Limb (tissue), 2 donors: ENCODE data around the gene DIS3L.
"Not testable (repeated sequence)": the region's sequence is repeated elsewhere in the genome, so short reads cannot be mapped to it uniquely, and the experiment has no call there.

Experiments
- DNase-seq, 2 donors: peaks; one replicate each; pipeline ENCODE4 v3.0.0-alpha.2; 2016; ENCODE audit errors: extremely low spot score in 2 of 2

DIS3L gene

DNA sequence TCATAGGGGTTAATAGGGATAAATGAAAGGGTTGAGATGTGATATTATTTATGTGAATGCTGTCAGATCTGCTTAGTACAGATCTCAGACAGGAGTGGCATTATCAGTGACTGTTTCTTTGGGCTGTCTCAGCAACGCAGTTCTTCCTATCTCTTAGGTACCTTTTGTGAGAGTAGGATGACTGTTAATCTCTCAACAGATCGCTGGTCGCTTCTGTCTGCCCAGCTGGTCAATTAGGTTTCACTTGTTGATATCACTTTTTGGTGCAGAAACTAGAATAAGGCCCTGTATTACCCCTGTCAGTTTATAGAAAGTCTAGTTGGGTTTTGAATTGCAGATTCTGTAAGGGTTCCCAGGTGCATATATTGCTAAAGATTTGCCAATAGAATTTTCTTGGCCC, 16.5 kb downstream of the DIS3L start:
- DNase-seq: no peak

DNA sequence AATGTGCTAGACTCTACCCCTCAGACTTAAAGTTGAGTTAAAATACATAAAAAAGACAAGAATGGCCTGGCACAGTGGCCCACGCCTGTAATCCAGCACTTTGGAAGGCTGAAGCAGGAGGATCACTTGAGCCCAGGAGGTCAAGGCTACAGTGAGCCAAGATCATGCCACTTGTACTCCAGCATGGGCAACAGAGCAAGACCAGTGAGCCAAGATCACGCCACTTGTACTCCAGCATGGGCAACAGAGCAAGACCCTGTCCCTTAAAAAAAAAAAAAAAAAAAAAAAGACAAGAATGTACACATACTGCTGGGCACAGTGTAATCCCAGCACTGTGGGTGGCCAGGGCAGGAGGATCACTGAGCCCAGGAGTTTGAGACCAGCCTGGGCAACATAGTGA, 17.4 kb downstream of the DIS3L start:
- no peak for DNase-seq

DNA sequence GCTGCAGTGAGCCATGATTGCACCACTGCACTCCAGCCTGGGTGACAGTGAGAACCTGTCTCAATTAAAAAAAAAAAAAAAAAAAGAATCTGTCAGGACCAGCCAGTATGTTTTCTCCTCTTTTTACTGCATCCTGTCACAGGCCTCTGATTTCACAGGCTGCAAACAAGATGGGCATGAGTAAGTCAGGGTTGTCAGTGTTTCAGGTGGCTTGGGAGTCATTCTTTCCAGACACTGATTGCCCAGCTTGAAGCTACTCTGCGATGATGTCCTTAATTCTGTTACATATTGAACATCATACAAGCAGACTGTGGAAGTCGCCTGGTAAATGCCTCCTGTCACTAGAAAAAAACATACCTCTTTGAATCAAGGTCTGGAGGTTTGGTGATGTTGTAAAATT, 18.8 kb downstream of the DIS3L start:
- no peak for DNase-seq

DNA sequence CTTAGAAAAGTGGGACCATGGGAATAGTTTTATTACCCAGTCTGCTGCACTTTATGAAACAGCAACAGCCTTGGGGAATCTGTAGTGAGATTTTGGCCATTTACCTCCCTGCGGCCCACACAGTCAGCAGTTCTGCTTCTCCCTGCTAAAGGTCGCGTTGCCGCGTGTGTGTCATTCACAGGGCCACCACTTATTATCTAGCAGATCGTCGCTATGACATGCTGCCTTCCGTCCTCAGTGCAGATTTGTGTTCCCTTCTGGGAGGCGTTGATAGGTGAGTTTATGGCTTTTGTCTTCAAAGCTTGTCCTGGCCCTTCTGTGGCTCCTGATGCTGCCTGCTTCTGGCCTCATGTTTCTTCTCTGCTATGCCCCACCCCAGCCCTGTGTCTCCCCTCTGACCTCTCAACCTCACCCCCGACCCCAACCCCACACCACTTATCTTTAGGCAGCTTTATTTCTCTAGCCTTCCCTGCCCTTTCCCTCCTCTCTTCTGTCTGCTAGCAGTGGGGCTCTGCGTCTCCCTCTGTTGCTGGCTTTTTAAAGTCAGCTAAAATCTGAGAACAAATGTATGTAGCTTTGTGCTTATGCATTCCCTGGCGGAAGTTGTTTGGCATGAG, 30.1 kb downstream of the DIS3L start:
- no peak for DNase-seq

DNA sequence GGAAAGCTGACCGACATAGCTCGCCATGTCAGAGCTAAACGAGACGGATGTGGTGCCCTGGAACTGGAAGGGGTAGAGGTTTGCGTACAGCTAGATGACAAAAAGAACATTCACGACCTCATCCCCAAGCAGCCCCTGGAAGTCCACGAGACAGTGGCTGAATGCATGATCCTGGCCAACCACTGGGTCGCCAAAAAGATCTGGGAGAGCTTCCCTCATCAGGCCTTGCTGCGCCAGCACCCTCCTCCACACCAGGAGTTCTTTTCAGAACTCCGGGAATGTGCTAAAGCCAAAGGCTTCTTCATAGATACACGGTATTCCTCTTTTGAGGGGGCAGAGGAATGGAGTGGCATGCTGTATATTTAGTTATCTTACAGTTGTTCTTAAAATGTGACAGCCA, 32.7 kb downstream of the DIS3L start:
- DNase-seq: no peak

DNA sequence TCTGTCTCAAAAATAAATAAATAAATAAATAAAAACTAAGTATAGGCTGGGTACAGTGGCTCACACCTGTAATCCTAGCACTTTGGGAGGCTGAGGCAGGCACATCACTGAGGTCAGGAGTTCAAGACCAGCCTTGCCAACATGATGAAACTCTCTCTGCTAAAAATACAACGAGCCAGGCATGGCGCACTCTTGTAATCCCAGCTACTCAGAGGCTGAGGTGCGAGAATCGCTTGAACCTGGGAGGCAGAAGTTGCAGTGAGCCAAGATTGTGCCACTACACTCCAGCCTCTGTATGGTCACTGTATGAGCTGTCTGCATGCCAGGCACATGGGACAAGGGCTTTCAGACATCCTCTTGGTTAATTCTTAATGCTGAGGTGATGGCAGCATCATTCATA, 34.4 kb downstream of the DIS3L start:
- DNase-seq: no peak

DNA sequence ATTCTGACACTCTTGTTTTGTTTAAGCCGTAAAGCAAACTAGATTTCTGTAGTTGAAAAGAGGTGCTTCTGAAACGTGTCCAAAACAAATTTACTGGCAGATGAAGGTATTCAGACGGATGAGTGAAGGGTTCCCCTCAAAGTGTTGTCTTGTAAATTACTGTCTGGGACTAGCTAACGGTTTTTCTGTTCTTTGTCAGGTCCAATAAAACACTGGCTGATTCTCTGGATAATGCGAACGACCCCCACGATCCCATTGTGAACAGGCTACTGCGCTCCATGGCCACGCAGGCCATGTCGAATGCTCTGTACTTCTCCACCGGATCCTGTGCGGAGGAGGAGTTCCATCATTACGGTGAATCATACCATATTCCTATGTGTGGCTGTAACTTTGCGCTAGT, 35.4 kb downstream of the DIS3L start:
- no peak for DNase-seq

DNA sequence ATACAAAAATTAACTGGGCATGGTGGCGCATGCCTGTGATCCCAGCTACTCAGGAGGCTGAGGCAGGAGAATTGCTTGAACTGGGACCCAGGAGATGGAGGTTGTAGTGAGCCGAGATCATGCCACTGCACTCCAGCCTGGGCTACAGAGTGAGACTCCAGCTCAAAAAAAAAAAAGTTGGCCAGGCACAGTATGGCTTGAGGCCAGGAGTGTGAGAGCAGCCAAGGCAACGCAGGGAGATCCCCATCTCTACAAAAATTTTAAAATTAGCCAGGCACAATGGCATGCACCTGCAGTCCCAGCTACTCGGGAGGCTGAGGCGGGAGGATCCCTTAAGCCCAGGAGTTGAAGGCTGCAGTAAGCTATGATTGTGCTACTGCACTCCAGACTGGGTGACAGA, 55.2 kb downstream of the DIS3L start:
- not testable (repeated sequence) for DNase-seq

DNA sequence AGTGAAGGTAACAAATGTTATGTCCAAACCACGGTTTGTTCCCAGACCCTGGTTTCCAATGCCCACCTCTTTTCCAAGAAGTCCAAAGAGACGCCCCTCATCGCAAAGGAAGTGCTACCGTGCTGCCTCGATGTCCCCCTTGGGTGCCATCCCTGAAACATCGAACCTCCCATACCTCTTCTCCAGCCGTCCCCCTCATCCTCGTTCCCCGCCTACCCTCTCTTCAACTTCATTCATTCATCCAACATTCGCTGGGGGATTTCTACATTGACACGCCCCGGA, 62.6 kb downstream of the DIS3L start:
- no peak for DNase-seq

DNA sequence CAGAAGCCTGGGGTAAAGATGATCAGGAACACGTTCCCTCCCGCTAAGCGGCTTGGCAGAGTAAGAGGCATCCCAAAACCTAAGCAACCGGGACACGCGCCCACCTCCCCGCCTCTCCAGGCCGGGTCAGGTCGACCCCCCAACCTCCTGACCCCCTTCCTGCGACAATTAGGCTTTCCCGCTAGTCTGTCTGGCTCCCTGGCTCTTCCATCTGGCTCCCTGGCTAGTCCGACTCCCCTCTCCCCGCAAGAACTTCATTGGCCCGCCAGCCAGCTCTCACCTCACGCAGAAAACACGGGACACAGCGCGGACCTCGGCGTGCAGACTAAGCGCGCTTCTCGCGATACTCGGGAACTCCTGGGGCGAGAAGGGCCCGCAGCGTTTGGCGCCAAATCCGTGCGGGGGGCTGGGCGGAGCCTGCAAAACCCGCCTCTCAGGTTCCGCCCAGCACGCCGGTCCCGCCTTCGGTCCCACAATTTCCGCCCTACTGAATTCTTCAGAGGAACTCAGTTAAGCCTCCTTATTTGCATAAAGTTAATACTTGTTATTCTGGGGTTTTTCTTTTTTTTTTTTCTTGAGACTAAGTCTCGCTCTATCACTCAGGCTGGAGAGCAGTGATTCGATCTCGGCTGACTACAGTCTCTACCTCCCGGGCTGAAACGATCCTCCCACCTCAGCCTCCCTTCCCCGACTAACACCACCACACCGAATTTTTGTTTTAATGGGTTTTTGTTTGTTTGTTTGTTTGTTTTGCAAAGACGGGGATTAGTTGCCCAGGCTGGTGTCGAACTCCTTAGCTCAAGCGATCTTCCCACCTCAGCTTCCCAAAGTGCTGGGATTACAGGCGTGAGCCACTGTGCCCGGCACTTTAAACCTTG, 63.2 kb downstream of the DIS3L start, which contains the start of gene TIPIN:
TSS of gene TIPIN (minus strand) at position 327 of the 878 bp plus-strand sequence. CDS start 3,738 bp downstream, outside the sequence.
- peak; percentile 93 to 97 for DNase-seq

DNA sequence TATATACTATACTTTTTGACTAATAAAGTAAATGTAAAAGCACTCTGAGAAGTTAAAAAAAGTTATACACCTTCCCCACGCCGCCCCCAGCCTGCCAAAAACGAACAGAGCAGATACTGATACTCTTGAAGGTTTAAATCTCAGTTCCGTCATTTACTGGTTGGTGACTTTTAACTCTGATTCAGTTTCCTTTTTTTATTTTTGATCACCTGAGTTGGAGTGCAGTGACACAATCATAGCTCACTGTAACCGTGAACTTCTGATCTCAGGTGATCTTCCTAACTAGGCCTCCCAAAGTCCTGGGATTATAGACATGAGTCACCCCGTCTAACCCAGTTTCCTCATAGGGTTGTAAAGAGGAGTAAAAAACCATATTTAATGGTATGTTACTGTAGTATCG, 66.4 kb downstream of the DIS3L start:
- DNase-seq: no peak

DNA sequence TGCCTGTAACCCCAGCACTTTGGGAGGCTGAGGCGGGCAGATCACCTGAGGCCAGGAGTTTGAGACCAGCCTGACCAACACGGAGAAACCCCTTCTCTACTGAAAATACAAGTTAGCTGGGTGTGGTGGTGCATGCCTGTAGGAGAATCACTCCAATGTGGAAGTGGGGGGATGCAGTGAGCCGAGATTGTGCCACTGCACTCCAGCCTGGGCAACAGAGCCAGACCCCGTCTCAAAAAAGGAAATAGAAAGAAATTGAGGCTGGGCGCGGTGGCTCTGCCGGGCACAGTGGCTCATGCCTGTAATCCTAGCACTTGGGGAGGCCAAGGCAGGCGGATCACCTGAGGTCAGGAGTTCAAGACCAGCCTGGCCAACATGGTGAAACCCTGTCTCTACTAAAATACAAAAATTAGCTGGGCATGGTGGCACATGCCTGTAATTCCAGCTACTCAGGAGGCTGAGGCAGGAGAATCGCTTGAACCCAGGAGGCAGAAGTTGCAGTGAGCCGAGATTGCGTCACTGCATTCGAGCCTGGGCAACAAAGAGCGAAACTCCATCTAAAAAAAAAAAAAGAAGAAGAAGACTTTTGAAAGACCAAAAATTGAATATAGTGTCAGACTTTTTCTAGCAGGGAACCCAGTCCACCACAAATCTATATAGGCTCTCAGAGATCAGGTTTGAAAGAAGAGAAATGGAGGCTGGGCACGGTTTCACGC, 68.5 kb downstream of the DIS3L start:
- DNase-seq: not testable (repeated sequence)

DNA sequence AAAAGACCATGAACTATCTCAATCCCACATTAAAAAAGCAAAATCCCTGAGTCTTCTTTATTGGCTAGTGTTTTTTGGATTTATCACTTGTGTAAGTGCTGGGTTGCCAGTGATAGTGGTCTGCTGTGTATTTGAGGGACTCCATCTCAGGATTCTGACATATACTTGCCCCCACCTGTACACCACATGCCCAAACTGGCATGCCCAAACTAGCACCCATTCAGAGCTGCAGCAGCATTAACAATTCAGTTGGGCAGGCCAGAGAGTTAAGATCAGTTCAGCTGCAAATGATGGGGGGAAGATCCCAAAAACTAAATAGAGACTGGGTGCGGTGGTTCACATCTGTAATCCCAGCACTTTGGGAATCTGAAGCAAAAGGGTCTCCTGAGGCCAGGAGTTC, 69.4 kb downstream of the DIS3L start:
- DNase-seq: no peak

DNA sequence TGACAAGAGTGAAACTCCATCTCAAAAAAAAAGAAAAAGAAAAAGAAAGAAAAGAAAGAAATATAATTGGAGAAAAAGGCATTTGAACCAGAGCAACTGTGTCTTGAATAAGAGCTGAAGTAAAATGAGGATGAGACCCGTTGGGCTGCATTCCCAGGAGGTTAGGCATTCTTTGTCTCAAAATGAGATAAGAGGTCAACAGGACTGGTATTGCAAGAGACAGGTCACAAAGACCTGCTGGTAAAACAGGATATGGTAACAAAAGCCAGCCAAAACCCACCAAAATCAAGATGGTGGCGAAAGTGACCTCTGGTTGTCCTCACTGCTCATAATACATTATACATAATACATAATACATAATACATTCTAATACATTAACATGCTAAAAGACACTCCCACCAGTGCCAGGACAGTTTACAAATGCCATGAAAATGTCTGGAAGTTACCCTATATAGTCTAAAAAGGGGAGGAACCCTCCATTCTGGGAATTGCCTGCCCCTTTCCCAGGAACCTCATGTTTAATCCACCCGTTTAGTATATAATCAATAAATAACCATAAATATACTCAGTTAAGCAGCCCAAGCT, 71.7 kb downstream of the DIS3L start:
- DNase-seq: no peak

DNA sequence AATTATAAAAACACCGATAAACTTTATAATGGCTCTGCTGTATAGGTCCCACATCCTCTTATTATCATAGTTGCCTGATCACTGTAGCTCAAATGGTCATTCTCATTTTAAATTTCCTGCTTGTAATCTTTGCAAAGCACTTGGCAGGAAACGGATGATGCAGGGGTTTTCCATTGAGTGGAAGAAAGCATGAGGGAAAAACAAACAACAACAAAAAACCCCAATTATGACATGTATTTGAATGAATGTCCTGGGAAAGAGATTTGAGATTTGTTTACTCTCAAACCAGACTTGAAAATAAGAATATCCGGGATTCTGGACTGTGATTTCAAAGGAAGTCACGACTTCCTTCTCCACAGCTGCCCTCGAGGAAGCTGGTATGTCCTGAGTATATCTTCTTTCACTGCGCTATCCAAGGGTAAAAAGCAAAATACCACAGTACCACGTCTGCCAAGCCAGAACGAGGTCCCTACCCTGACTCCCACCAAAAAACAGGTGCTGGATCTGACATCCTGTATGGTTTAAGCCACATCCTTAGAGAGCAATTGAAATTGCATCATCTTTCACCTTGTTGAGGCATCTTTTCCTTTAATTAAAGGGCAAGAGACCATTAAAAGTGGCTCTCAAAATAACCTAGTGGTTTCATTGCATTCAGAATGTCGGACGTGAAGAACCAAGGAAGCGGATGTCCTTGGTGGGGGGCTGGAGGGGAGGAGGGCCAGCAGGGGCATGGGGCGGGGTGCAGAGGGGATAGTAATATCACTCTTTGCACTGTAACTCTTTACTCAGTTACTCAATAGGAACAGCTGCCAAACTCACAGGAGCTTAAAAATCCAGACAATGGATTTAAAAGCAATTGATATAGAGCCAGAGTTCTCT, 76.6 kb downstream of the DIS3L start:
- DNase-seq: peak; percentile 28 to 38

DNA sequence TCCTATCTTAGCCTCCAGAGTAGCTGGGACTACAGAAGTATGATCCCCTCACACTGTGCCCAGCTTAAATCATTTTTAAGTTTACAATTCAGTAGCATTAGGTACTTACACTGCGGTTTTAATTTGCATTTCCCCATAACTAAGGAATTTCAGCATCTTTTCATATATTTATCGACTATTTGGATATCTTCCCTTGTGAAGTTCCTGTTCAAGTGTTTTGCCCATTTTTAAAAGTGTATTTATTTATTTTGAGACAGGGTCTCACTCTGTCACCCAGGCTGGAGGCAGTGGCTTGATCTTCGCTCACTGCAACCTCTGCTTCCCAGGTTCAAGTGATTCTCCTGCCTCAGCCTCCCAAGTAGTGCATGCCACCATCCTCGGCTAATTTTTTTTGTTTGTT, 80.8 kb downstream of the DIS3L start:
- no peak for DNase-seq

DNA sequence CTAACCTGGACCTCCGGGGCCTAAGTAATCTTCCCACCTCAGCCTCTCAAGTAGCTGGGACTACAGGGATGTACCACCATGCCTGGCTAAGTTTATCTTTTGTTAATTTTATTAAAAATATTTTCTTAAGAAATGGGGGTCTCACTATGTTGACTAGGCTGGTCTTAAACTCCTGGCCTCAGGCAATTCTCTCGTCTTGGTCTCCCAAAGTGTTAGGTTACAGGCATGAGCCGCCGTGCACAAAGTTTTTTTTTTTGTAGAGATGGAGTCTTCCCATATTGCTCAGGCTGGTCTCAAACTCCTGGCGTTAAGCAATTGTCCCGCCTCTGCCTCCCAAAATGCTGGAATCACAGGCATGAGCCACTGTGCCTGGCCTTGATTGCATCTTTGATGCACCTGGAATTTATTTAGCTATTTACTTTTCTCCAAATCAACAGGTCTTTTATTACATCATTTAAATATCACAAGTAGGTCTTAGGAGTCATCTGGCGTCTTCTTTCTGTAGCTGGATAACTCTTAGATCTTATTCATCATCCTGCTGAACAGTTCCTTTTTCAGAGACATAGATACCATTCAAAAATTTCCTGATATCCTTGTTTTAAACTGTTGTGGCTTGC, 85.6 kb downstream of the DIS3L start:
- no peak for DNase-seq

DNA sequence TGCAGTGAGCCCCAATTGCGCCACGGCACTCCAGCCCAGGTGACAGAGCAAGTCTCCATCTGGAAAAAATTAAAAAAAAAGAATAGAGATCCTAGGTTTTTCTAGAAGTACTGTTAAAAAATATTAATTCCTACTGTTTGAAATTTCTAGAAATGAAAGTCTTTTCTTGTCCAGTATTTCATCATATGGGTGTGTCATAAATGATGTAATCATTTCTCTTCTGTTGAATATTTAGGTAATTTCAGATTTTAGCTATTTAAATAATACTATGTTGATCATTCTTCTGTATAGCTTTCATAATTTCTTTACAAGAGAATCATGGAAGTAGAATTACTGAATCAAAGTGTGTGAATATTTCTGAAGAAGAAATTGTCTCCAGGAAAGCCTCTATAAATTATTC, 88.0 kb downstream of the DIS3L start:
- not testable (repeated sequence) for DNase-seq
